GM12878 (cell line): ENCODE results near the gene CXADR. TPM values are rescaled to one million over a fixed set of nuclear protein-coding genes. Genes with fewer than 3 reads are reported as not detected.

Experiments used
- ATAC-seq: fragments of 200-7000 bp; cut with Tn5 transposase; 3 replicates; pipeline ENCODE4 v1.9.1; 2020; ENCODE audit warnings: mild to moderate bottlenecking, moderate library complexity
- BruUV-seq: library from RNA; stranded (reverse); fragments of 400-500 nt; replicated peaks from 2 replicates; lab custom pipeline; 2021; lab: Mats Ljungman, UMichigan
- CTCF ChIA-PET: fragments of 300-600 bp; sonication (Branson Sonifier 250); formaldehyde crosslinking; extraction: SDS; loops from one replicate; lab custom pipeline; 2021; ENCODE audit warnings: inconsistent platforms; lab: Yijun Ruan, JAX
- POLR2A ChIA-PET: fragments of 350-600 bp; formaldehyde crosslinking; extraction: SDS; loops from one replicate; lab custom pipeline; 2021; ENCODE audit warnings: inconsistent platforms; lab: Charles Lee
- RAD21 ChIA-PET: fragments of 300-600 bp; sonication (Branson Sonifier 250); formaldehyde crosslinking; loops from one replicate; lab custom pipeline; 2023; ENCODE audit warnings: antibody characterized with exemption; ENCODE audit not compliant: unreplicated experiment; lab: Charles Lee
- SMC1A ChIA-PET: fragments of 300-600 bp; sonication (Branson Sonifier 250); formaldehyde crosslinking; loops from one replicate; lab custom pipeline; 2023; ENCODE audit not compliant: unreplicated experiment, uncharacterized antibody; lab: Charles Lee
- DNase-seq: peaks from one replicate; pipeline ENCODE4 v3.0.0-alpha.2; 2011; ENCODE audit warnings: low read depth, low spot score
- FAIRE-seq: peaks from 3 replicates; lab custom pipeline; 2011; peaks lifted over from hg19 to GRCh38; lab: Jason Lieb, UNC
- H2AFZ ChIP-seq: 2 replicates; pipeline ENCODE4 v1.6.0; 2011; ENCODE audit warnings: low read depth, low read length, control low read depth; ENCODE audit not compliant: control insufficient read depth
- H3K27ac ChIP-seq: 2 replicates; pipeline ENCODE4 v1.5.1; 2011; ENCODE audit warnings: control low read depth; ENCODE audit not compliant: control insufficient read depth, insufficient read depth
- H3K27me3 ChIP-seq, 2 experiments: replicated peaks in 1 of 2; 2 replicates each; pipeline versions ENCODE4 v1.6.0 to v1.6.1; 2011; ENCODE audit warnings: low read length in 1 of 2; ENCODE audit not compliant: control insufficient read depth in 2 of 2, insufficient read depth in 2 of 2
- H3K36me3 ChIP-seq, 2 experiments: 2 replicates each; pipeline ENCODE4 v1.5.1; 2011; ENCODE audit warnings: low read length in 1 of 2; ENCODE audit not compliant: control insufficient read depth in 2 of 2, insufficient read depth in 2 of 2
- H3K4me1 ChIP-seq: 2 replicates; pipeline ENCODE4 v1.6.1; 2011; ENCODE audit warnings: mild to moderate bottlenecking, low read length, moderate library complexity, mixed read lengths; ENCODE audit not compliant: control insufficient read depth, insufficient read depth
- H3K4me2 ChIP-seq: 2 replicates; pipeline ENCODE4 v1.6.0; 2011; ENCODE audit warnings: control low read depth; ENCODE audit not compliant: control insufficient read depth, insufficient read depth
- H3K4me3 ChIP-seq: fragments of 200-600 bp; sonication (generic); 2 replicates; pipeline ENCODE4 v1.5.1; 2016
- H3K79me2 ChIP-seq: 2 replicates; pipeline ENCODE4 v1.6.0; 2011; ENCODE audit warnings: low read length; ENCODE audit not compliant: control insufficient read depth, insufficient read depth
- H3K9ac ChIP-seq: 2 replicates; pipeline ENCODE4 v1.8.0; 2011; ENCODE audit warnings: low read length, control low read depth, mixed read lengths; ENCODE audit not compliant: control insufficient read depth, insufficient read depth
- H3K9me3 ChIP-seq: replicated peaks from 3 replicates; pipeline ENCODE4 v1.5.1; 2011; ENCODE audit warnings: mild to moderate bottlenecking, low read length; ENCODE audit not compliant: control insufficient read depth, insufficient read depth
- H4K20me1 ChIP-seq: 2 replicates; pipeline ENCODE4 v1.6.0; 2011; ENCODE audit not compliant: control insufficient read depth, insufficient read depth
- PML ChIP-seq: IDR thresholded peaks from 2 replicates; pipeline ENCODE4 v1.6.1; 2012; ENCODE audit warnings: low read length, inconsistent platforms
- REST ChIP-seq: IDR thresholded peaks from 2 replicates; pipeline ENCODE4 v1.6.1; 2012; ENCODE audit warnings: mild to moderate bottlenecking, low read depth, low read length
- SIX5 ChIP-seq: IDR thresholded peaks from 2 replicates; pipeline ENCODE4 v1.6.1; 2011; ENCODE audit warnings: mild to moderate bottlenecking, low read depth, low read length, moderate library complexity; ENCODE audit not compliant: severe bottlenecking
- SMC3 ChIP-seq: IDR thresholded peaks from 2 replicates; pipeline ENCODE4 v1.6.1; 2011; ENCODE audit warnings: low read length, improper control_type of control experiment, borderline replicate concordance
- ZNF24 ChIP-seq: fragments of 450-650 bp; IDR thresholded peaks from 2 replicates; pipeline ENCODE4 v1.6.1; 2017; ENCODE audit warnings: antibody characterized with exemption, mild to moderate bottlenecking
- ZZZ3 ChIP-seq: IDR thresholded peaks from 2 replicates; pipeline ENCODE4 v1.6.1; 2011; ENCODE audit warnings: low read depth; ENCODE audit not compliant: control insufficient read depth, insufficient read length
- WGBS: methylation state at CpG from one replicate; pipeline ENCODE4 v1.1.6; 2016; ENCODE audit warnings: low lambda C conversion rate; ENCODE audit not compliant: insufficient replicate concordance, insufficient coverage; ENCODE audit errors: missing lambda C conversion rate; 5-methylcytosine and 5-hydroxymethylcytosine counted together
- in situ Hi-C: fragments of 300-500 bp; cut with MboI; formaldehyde crosslinking; loops from 9 replicates; pipeline ENCODE4 v1.14.3; 2018; ENCODE audit warnings: mixed read lengths
- intact Hi-C: fragments of 100-400 bp; cut with micrococcal nuclease; formaldehyde crosslinking; loops from one replicate; pipeline ENCODE4 v1.14.2; 2022; ENCODE audit not compliant: unreplicated experiment
- polyA plus RNA-seq, 11 experiments: library from polyadenylated mRNA; depleted of rRNA in 4 of 11; unstranded in 6 of 11; stranded (reverse) in 5 of 11; fragments of >200 nt; fragmentation: Nextera tagmentation in 4 of 11; fragmentation: Illumina TruSeq in 1 of 11; extraction: Ambion mirVana in 4 of 11; extraction: Trizol in 1 of 11; gene quantifications; 1 replicate in 1 of 11; 2 replicates in 10 of 11; pipeline versions ENCODE4 v1.2.1 to v1.2.3, GENCODE V29; 2011 to 2016; ENCODE audit warnings: inconsistent platforms in 2 of 11, missing spikeins in 2 of 11, low read depth in 1 of 11
- total RNA-seq, 4 experiments: library from RNA; depleted of rRNA in 3 of 4; stranded (reverse); fragments of >200 nt in 3 of 4; fragmentation: Illumina TruSeq in 1 of 4; extraction: Trizol in 1 of 4; gene quantifications; 2 replicates each; pipeline versions ENCODE4 v1.2.1 to v1.2.3, GENCODE V29; 2013 to 2021
- TF ChIP-seq, protein P1 (sequence below): fragments of 450-650 bp; IDR thresholded peaks from 2 replicates; pipeline ENCODE4 v1.6.1; 2017; ENCODE audit warnings: antibody characterized with exemption, mild to moderate bottlenecking, moderate library complexity
- TF ChIP-seq, protein P2 (sequence below), 3 experiments: IDR thresholded peaks in 2 of 3; conservative IDR thresholded peaks in 1 of 3; 2 replicates each; pipeline ENCODE4 v1.5.1; 2011; ENCODE audit warnings: low read depth in 3 of 3, low read length in 3 of 3, mild to moderate bottlenecking in 3 of 3, control low read depth in 2 of 3, moderate library complexity in 2 of 3, inconsistent platforms in 1 of 3, mixed read lengths in 1 of 3; ENCODE audit not compliant: control insufficient read depth in 2 of 3, insufficient read depth in 1 of 3; ENCODE audit errors: extremely low read depth in 1 of 3
- TF ChIP-seq, protein P3 (sequence below): fragments of 150-350 bp; IDR thresholded peaks from 2 replicates; pipeline ENCODE4 v1.6.1; 2014; ENCODE audit warnings: mild to moderate bottlenecking, low read depth, low read length

CXADR gene
- total and polyA plus RNA-seq, 10 of the 15 experiments (the other 5 are each of a cell fraction or from before 2014, with no cell fraction given), result 0.01 to 0.64 (median 0.13) TPM

- H3K9me3 ChIP-seq, result no peaks in the 10 kb centered on the region
- no peak overlapping the region for H3K4me2 ChIP-seq
- no peaks in the 10 kb centered on the region for H3K27me3 ChIP-seq
- DNase-seq, result no peak
- no peaks in the 10 kb centered on the region for H3K79me2 ChIP-seq
- SMC1A ChIA-PET, result no interaction called here
- RAD21 ChIA-PET, result no interaction called here
- no peak for ATAC-seq
- no TSS peak for BruUV-seq
- no peaks in the 10 kb centered on the region for H3K4me1 ChIP-seq
- TF ChIP-seq, protein P1, sequence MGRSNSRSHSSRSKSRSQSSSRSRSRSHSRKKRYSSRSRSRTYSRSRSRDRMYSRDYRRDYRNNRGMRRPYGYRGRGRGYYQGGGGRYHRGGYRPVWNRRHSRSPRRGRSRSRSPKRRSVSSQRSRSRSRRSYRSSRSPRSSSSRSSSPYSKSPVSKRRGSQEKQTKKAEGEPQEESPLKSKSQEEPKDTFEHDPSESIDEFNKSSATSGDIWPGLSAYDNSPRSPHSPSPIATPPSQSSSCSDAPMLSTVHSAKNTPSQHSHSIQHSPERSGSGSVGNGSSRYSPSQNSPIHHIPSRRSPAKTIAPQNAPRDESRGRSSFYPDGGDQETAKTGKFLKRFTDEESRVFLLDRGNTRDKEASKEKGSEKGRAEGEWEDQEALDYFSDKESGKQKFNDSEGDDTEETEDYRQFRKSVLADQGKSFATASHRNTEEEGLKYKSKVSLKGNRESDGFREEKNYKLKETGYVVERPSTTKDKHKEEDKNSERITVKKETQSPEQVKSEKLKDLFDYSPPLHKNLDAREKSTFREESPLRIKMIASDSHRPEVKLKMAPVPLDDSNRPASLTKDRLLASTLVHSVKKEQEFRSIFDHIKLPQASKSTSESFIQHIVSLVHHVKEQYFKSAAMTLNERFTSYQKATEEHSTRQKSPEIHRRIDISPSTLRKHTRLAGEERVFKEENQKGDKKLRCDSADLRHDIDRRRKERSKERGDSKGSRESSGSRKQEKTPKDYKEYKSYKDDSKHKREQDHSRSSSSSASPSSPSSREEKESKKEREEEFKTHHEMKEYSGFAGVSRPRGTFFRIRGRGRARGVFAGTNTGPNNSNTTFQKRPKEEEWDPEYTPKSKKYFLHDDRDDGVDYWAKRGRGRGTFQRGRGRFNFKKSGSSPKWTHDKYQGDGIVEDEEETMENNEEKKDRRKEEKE, result no peak
- no peak for TF ChIP-seq ZZZ3
- TF ChIP-seq, protein P2, sequence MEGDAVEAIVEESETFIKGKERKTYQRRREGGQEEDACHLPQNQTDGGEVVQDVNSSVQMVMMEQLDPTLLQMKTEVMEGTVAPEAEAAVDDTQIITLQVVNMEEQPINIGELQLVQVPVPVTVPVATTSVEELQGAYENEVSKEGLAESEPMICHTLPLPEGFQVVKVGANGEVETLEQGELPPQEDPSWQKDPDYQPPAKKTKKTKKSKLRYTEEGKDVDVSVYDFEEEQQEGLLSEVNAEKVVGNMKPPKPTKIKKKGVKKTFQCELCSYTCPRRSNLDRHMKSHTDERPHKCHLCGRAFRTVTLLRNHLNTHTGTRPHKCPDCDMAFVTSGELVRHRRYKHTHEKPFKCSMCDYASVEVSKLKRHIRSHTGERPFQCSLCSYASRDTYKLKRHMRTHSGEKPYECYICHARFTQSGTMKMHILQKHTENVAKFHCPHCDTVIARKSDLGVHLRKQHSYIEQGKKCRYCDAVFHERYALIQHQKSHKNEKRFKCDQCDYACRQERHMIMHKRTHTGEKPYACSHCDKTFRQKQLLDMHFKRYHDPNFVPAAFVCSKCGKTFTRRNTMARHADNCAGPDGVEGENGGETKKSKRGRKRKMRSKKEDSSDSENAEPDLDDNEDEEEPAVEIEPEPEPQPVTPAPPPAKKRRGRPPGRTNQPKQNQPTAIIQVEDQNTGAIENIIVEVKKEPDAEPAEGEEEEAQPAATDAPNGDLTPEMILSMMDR (IDR thresholded peaks at IDR 0.05 in 2 of 3, conservative IDR thresholded peaks at IDR 0.05 in 1 of 3; ENCODE audit: control insufficient read depth in 2 of 3, extremely low read depth in 1 of 3, insufficient read depth in 1 of 3, low read depth in 3 of 3, low read length in 3 of 3), result no peak
- no peak for TF ChIP-seq ZNF24
- TF ChIP-seq SMC3, result no peak
- no peak for TF ChIP-seq REST
- TF ChIP-seq SIX5, result no peak
- TF ChIP-seq, protein P3, sequence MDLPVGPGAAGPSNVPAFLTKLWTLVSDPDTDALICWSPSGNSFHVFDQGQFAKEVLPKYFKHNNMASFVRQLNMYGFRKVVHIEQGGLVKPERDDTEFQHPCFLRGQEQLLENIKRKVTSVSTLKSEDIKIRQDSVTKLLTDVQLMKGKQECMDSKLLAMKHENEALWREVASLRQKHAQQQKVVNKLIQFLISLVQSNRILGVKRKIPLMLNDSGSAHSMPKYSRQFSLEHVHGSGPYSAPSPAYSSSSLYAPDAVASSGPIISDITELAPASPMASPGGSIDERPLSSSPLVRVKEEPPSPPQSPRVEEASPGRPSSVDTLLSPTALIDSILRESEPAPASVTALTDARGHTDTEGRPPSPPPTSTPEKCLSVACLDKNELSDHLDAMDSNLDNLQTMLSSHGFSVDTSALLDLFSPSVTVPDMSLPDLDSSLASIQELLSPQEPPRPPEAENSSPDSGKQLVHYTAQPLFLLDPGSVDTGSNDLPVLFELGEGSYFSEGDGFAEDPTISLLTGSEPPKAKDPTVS, result no peak
- no peak for TF ChIP-seq PML
- no peaks in the 10 kb centered on the region for H3K36me3 ChIP-seq
- H4K20me1 ChIP-seq, result no peaks in the 10 kb centered on the region
- no peak for FAIRE-seq
- 56% methylated on average over 1 of the region's 1 CpG for whole genome bisulfite sequencing
- in situ Hi-C loops (no loop called here), intact Hi-C loops (no loop called here)
- POLR2A ChIA-PET, result no interaction called here
- H2AFZ ChIP-seq, result no peak overlapping the region
- no peak overlapping the region for H3K4me3 ChIP-seq
- H3K9ac ChIP-seq, result no peak overlapping the region
- no peak overlapping the region for H3K27ac ChIP-seq
- CTCF ChIA-PET, result interaction anchor here (1.1 kb wide), 1 partner anchor 39 kb away, joined by 3 read pairs; no protein-coding TSS in a partner anchor
Observed at GRCh38 chr21:17472182-17472581, 40.7 kb upstream of the CXADR start.
